Activated naive CD4-positive, alpha-beta T cell treated with anti-CD3 and anti-CD28 coated beads, Interleukin-2, amount 50 U/mL, for 24 hours (primary cell): Measurements from ENCODE around the gene GAN.
A peak's percentile ranks its signal among the peaks of the same experiment; 100 is the strongest.

Source experiments
- H3K27ac Mint-ChIP-seq: one replicate; pipeline ENCODE4 v1.8.0; 2021; ENCODE audit warnings: mild to moderate bottlenecking, mixed read lengths
- H3K27me3 Mint-ChIP-seq: one replicate; pipeline ENCODE4 v1.8.0; 2021; ENCODE audit warnings: mixed read lengths
- H3K36me3 Mint-ChIP-seq: one replicate; pipeline ENCODE4 v1.8.0; 2021; ENCODE audit warnings: mixed read lengths
- H3K4me1 Mint-ChIP-seq: one replicate; pipeline ENCODE4 v1.8.0; 2021; ENCODE audit warnings: mixed read lengths
- H3K4me3 Mint-ChIP-seq: one replicate; pipeline ENCODE4 v1.8.0; 2021; ENCODE audit warnings: mild to moderate bottlenecking, mixed read lengths
- H3K9me3 Mint-ChIP-seq: one replicate; pipeline ENCODE4 v1.8.0; 2021; ENCODE audit warnings: mixed read lengths

The GAN gene

GRCh38 chr16:81365731-81366130 is 51.0 kb downstream of the GAN start:
- H3K4me1 Mint-ChIP-seq, result no peaks in the 10 kb centered on the region
- no peak overlapping the region for H3K4me3 Mint-ChIP-seq
- H3K27ac Mint-ChIP-seq, result peak overlapping the region; percentile 63

GRCh38 chr16:81366316-81366932 is 51.7 kb downstream of the GAN start:
- Mint-ChIP-seq H3K4me3 (no peak overlapping the region), H3K9me3 (no peaks in the 10 kb centered on the region)

More at GRCh38 chr16:81365731-81366130, 51.0 kb downstream of the GAN start:
- Mint-ChIP-seq H3K36me3 (peaks cover 12% of the 10 kb centered on the region), H3K9me3 (no peaks in the 10 kb centered on the region), H3K27me3 (no peaks in the 10 kb centered on the region)

GRCh38 chr16:81367821-81368220 is 53.1 kb downstream of the GAN start:
- peaks cover 16% of the 10 kb centered on the region for H3K36me3 Mint-ChIP-seq
- no peak overlapping the region for H3K4me3 Mint-ChIP-seq

More at GRCh38 chr16:81366316-81366932, 51.7 kb downstream of the GAN start:
- Mint-ChIP-seq H3K36me3 (peaks cover 12% of the 10 kb centered on the region), H3K4me1 (no peaks in the 10 kb centered on the region), H3K27ac (no peak overlapping the region), H3K27me3 (no peaks in the 10 kb centered on the region)

GRCh38 chr16:81369888-81370504 is 55.2 kb downstream of the GAN start:
- H3K27me3 Mint-ChIP-seq, result no peaks in the 10 kb centered on the region
- peaks cover 9% of the 10 kb centered on the region for H3K4me1 Mint-ChIP-seq
- no peak overlapping the region for H3K27ac Mint-ChIP-seq
- peaks cover 14% of the 10 kb centered on the region for H3K36me3 Mint-ChIP-seq
- H3K4me3 Mint-ChIP-seq, result no peak overlapping the region
- no peaks in the 10 kb centered on the region for H3K9me3 Mint-ChIP-seq

More at GRCh38 chr16:81367821-81368220, 53.1 kb downstream of the GAN start:
- no peaks in the 10 kb centered on the region for H3K27me3 Mint-ChIP-seq
- no peaks in the 10 kb centered on the region for H3K4me1 Mint-ChIP-seq
- no peak overlapping the region for H3K27ac Mint-ChIP-seq
- no peaks in the 10 kb centered on the region for H3K9me3 Mint-ChIP-seq

GRCh38 chr16:81371106-81371505 is 56.3 kb downstream of the GAN start:
- Mint-ChIP-seq H3K36me3 (peaks cover 14% of the 10 kb centered on the region), H3K9me3 (no peaks in the 10 kb centered on the region), H3K4me1 (peaks cover 9% of the 10 kb centered on the region)

GRCh38 chr16:81374550-81374949 is 59.8 kb downstream of the GAN start:
- Mint-ChIP-seq H3K36me3 (peaks cover 15% of the 10 kb centered on the region), H3K9me3 (no peaks in the 10 kb centered on the region), H3K4me1 (peaks cover 9% of the 10 kb centered on the region), H3K27me3 (no peaks in the 10 kb centered on the region), H3K27ac (no peak overlapping the region), H3K4me3 (no peak overlapping the region)

More at GRCh38 chr16:81371106-81371505, 56.3 kb downstream of the GAN start:
- Mint-ChIP-seq H3K4me3 (no peak overlapping the region), H3K27ac (no peak overlapping the region), H3K27me3 (no peaks in the 10 kb centered on the region)

- Mint-ChIP-seq H3K27me3 (no peaks in the 10 kb centered on the region), H3K9me3 (no peaks in the 10 kb centered on the region), H3K4me3 (no peak overlapping the region), H3K27ac (no peak overlapping the region), H3K4me1 (peaks cover 9% of the 10 kb centered on the region), H3K36me3 (peaks cover 16% of the 10 kb centered on the region)
These were observed 62.1 kb downstream of the GAN start for GRCh38 chr16:81376880-81377279.

- no peak overlapping the region for H3K4me3 Mint-ChIP-seq
- no peaks in the 10 kb centered on the region for H3K27me3 Mint-ChIP-seq
- H3K9me3 Mint-ChIP-seq, result no peaks in the 10 kb centered on the region
- peaks cover 9% of the 10 kb centered on the region for H3K4me1 Mint-ChIP-seq
- H3K27ac Mint-ChIP-seq, result no peak overlapping the region
- H3K36me3 Mint-ChIP-seq, result peaks cover 13% of the 10 kb centered on the region
These were observed 63.3 kb downstream of the GAN start for GRCh38 chr16:81378049-81378448.

- Mint-ChIP-seq H3K4me1 (no peaks in the 10 kb centered on the region), H3K27ac (no peak overlapping the region), H3K36me3 (peaks cover 11% of the 10 kb centered on the region), H3K27me3 (no peaks in the 10 kb centered on the region), H3K4me3 (no peak overlapping the region), H3K9me3 (no peaks in the 10 kb centered on the region)
These were observed 66.2 kb downstream of the GAN start for GRCh38 chr16:81380932-81381331.

GRCh38 chr16:81384006-81384405 is 69.2 kb downstream of the GAN start:
- no peak overlapping the region for H3K27ac Mint-ChIP-seq
- H3K36me3 Mint-ChIP-seq, result peaks cover 14% of the 10 kb centered on the region
- H3K27me3 Mint-ChIP-seq, result no peaks in the 10 kb centered on the region
- no peaks in the 10 kb centered on the region for H3K4me1 Mint-ChIP-seq
- no peaks in the 10 kb centered on the region for H3K9me3 Mint-ChIP-seq
- no peak overlapping the region for H3K4me3 Mint-ChIP-seq

- Mint-ChIP-seq H3K27ac (no peak overlapping the region), H3K9me3 (no peaks in the 10 kb centered on the region), H3K27me3 (no peaks in the 10 kb centered on the region), H3K4me3 (no peak overlapping the region), H3K36me3 (peaks cover 14% of the 10 kb centered on the region), H3K4me1 (no peaks in the 10 kb centered on the region)
These were observed 70.4 kb downstream of the GAN start for GRCh38 chr16:81385031-81385756.

GRCh38 chr16:81388357-81388756 is 73.6 kb downstream of the GAN start:
- H3K27ac Mint-ChIP-seq, result no peak overlapping the region
- H3K36me3 Mint-ChIP-seq, result peaks cover 14% of the 10 kb centered on the region
- no peaks in the 10 kb centered on the region for H3K4me1 Mint-ChIP-seq
- H3K9me3 Mint-ChIP-seq, result no peaks in the 10 kb centered on the region
- H3K27me3 Mint-ChIP-seq, result no peaks in the 10 kb centered on the region
- H3K4me3 Mint-ChIP-seq, result no peak overlapping the region

- H3K4me1 Mint-ChIP-seq, result no peaks in the 10 kb centered on the region
- H3K9me3 Mint-ChIP-seq, result no peaks in the 10 kb centered on the region
- H3K27ac Mint-ChIP-seq, result no peak overlapping the region
- H3K4me3 Mint-ChIP-seq, result no peak overlapping the region
- no peaks in the 10 kb centered on the region for H3K27me3 Mint-ChIP-seq
- H3K36me3 Mint-ChIP-seq, result peaks cover 14% of the 10 kb centered on the region
These were observed 76.1 kb downstream of the GAN start for GRCh38 chr16:81390840-81391239.

- H3K27me3 Mint-ChIP-seq, result no peaks in the 10 kb centered on the region
These were observed 77.2 kb downstream of the GAN start for GRCh38 chr16:81392011-81392410.

GRCh38 chr16:81394416-81394815 is 79.7 kb downstream of the GAN start:
- H3K4me1 Mint-ChIP-seq, result no peaks in the 10 kb centered on the region
- H3K4me3 Mint-ChIP-seq, result no peak overlapping the region
- no peaks in the 10 kb centered on the region for H3K9me3 Mint-ChIP-seq
- H3K36me3 Mint-ChIP-seq, result peaks cover 6% of the 10 kb centered on the region
- no peak overlapping the region for H3K27ac Mint-ChIP-seq
- H3K27me3 Mint-ChIP-seq, result no peaks in the 10 kb centered on the region

More at GRCh38 chr16:81392011-81392410, 77.2 kb downstream of the GAN start:
- H3K36me3 Mint-ChIP-seq, result peaks cover 8% of the 10 kb centered on the region
- H3K4me1 Mint-ChIP-seq, result no peaks in the 10 kb centered on the region
- H3K9me3 Mint-ChIP-seq, result no peaks in the 10 kb centered on the region
- no peak overlapping the region for H3K4me3 Mint-ChIP-seq
- H3K27ac Mint-ChIP-seq, result no peak overlapping the region
